Measurements from ENCODE around the gene MAP2K6.
A peak's percentile ranks its signal among the peaks of the same experiment; 100 is the strongest.

The MAP2K6 gene

DNA sequence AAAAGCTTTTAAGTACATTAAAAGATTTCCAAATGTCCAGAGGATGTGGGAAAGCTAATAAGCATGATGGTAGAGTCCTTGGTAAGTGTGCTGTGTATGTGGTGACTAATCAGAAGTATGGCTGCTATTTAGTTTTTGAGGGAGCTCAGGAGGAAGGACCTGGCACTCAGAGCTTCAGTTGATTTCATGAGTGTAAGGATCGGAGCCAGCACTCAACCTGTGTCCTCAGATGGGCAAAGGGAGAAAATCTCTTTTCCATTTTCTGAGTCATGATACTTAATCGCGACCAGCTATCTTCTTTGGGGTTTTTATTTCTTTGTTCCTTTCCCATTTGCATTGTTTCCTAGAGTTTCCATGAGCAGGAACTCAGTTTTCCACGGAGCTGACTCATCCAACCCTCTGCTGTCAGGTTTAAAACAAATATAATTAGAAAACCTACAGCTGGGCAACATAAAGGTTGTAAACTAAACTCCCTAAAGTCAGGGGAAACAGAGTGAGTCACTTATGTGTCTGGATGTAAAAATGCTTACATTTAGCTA, 125.4 kb downstream of the MAP2K6 start:
- DNase-seq, result no peak

DNA sequence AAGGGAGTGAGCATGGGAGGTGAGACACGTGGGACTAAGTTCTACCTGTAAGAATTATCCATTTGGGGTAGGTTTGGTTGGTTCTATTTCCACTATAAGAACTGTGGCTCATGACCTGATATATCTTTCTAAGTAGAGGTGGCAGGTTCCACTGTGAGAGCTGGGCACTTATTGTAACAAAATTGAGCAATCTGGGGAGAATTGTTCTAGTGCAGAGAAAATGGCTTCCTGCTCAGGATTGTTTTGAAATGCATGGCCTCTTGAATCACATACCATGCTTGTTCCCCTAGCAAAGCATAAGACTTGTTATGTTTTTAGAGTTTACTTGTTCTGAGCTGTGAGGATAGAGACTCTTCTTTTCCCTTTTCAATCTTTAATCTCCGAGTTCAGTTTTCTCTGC, 125.9 kb downstream of the MAP2K6 start:
- DNase-seq, result no peak

DNA sequence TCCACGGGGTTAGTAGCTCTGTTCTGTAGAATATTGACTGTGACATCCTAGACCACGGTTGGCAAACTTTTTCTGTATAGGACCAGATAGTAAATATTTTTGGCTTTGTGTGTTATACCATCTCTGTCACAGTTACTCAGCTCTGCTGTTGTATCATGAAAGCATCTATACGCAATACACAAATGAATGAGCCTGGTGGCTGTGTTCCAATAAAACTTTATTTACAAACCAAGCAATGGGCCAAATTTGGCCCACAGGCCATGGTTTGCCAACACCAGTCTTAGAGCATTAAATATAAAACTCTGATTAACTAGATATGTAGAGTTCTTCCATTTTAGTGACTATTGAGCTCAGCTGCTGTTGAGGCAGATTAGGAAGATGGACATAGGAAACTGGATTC, 132.7 kb downstream of the MAP2K6 start:
- DNase-seq, result no peak

DNA sequence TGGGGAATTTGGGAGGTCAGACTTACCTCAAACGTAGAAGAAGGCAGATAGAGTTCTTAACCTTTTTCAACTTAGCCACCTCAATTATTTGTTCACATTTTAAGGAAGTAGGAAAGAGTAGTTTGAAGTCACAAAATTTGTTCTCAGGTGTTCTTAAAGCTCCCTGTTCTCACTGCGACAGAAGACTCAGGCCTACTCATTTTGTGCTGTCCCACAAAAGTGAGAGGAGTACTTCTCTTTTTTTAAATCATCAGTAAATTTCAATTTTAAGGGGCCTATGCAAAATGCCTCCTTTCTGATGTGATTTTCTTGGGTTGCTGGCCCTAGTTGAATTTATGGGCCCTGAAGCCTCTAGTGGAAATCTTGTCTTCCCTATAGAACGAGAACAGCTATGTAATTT, 133.4 kb downstream of the MAP2K6 start:
- DNase-seq, result no peak

DNA sequence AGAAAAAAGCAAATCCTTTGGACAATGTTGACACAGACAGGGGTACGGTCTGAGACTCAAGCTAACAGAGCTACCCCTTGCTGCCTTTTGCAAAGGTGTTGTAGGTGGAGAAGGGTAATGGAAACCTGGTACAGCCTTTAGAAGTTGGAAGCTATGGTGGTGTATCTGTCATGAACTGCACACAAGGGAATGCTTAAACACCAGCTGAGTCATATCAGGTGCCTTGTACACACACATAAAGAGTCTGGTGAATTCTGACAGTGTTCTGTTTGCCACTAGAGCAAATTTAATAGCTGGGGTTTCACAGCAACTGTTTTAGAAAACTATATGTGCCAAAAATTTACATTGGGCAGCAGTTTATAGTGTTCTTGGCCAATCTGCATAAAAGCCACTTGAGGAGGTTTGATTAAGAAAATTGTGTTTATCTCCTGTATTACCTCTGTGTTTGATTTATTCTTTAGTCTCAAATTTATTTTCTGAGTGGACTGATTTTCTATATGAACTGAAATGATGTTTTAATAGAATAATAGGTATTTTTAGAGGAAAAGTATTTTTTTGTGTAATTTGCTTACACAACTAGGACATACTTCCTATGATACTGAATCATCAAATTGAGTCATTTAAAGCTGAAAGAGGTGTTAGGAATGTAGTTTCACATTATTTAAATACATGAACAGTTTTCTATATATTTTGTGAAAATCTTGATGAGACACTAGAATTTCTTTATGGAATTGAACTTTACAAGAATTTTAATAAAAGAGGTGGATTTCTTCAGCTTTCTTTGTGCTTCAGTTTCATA, 136.9 kb downstream of the MAP2K6 start:
- no peak for DNase-seq

DNA sequence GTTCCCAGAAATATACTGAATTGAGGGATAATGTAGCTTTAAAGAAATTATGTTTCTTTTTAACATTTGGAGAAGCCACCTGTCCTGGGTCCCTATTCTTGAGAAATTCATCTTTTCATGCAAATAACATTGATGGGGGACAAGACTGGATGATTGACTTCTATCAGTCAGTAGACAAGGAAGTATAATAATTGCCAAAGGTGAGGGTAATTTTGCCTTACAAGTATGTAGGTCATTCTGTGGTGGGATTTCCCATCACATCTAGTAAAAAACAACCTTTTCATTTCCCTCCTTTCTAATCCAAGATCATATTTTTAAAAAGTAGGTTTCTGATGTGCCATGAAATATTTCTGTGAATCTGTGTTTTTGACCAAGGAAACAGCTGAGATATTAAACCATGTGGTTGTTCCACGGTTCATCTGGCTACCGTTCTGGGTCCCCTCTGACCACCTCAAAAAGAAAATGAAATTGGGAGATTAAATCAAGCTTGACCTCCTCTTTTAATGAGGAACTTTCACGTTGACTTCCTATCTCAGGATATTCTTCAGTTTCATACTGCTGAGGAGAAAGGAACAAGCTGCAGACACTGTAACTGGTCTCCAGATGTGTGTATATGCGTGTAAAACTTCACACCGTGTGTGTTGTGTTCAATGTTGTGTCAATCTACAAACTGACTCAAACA, 138.6 kb downstream of the MAP2K6 start:
- DNase-seq, result no peak

DNA sequence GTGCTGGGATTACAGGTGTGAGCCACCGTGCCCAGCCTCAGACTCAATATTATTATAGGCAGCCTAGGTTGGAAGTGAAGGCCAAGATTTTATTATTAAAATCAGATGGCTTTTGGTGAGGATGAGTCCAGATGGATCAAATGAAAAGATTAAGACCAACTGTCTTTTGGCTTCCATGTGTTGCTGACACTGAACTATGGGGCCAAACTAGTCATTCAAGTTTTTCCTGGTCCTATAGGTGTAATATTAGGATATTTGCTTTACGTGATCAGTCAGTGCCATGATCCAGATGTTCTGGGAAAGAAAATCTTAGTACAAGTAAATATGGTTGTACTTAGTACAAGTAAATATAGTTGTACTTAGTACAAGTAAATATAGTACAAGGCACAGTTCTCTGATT, 140.6 kb downstream of the MAP2K6 start:
- DNase-seq, result no peak

DNA sequence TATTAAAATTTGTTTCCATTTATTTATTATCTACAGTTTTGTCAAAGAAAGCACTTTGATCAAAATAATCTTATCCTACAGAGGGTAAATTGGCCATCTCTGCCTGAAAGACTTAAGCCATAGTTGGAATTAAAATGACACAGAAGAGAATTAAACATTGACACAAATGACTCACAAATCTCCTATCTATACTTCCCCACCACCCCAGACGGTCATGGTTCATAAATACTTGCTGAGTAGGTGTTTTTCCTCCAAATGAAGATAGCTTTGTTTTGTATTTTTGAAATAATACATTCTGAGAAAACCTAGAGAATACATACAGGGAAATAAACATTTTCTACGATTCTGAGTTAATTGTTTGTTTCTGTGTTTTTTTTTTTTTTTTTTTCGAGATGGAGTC, 142.8 kb downstream of the MAP2K6 start:
- DNase-seq, result no peak

DNA sequence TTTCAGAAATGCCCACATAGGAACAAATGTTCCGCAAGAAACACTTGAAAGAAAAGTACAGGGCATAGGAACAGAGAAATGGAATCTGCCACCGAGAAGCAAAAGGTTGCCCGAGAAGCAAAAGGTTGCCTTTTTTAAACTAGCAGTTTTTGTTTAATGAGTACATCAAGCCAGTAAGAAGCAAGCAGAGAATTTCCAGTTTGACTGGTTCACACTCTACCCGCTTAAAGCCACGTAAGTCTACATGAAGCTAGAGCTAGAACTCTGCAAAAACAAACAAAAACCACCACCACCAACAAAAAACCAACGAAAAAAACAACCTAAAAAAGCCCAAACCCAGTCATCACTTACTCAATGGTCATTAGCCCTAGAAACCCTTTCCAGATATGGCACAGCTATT, 144.3 kb downstream of the MAP2K6 start:
- no peak for DNase-seq

DNA sequence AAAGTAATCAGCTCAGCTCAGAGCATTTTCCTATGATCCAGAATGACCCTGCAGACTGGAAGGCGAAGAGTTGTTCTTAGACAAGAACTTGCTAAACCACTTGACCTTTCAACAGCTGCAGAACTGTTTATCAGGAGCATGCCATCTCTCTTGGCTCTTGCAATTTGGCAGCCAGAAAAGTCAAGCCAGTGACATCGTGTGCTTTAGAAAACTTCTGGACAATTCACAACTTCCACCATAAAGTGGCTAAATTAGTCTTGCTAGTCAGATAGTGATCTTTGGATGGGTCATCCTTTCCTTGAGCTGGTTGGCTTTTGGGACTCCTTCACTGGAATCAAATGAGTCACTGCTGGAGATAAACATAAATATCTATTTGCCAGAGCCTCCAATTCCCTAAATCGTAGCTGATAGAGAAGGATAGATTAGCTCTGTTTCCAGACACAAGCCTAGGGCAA, 146.5 kb downstream of the MAP2K6 start:
- no peak for DNase-seq

DNA sequence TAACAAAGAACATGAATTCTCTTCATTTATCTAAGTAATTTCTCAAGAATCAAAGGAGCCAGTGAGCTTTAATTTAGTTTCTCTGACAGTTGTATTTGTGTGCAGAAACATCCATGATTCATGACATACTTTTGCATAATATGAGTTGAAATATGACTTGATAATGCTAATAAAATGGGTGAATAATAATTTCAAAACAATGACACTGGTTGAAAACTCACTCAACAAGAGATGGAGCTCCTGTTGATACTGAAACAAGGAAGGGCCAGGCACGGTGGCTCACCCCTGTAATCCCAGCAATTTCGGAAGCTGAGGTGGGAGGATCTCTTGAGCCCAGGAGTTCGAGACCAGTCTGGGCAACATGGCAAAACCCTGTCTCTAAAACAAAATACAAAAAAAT, 147.0 kb downstream of the MAP2K6 start:
- no peak for DNase-seq

DNA sequence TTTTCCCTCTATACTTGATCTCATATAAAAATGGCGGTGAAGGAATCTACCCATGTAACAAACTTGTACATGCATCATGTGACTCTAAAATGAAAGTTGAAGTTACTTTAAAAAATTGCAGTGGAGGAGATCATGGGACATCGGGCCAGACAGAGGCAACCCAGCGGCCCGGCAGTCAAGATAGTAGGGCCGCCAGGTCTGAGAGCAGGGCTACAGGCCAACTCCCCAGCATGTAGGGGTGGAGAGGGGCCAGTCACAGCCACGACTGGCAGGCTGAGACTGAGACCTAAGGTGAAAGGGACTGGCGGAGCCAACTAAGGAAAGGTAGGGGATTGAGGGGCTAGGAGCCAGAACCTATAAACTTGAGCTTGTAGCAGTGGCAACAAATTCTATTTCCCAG, 150.9 kb downstream of the MAP2K6 start:
- DNase-seq, result no peak

DNA sequence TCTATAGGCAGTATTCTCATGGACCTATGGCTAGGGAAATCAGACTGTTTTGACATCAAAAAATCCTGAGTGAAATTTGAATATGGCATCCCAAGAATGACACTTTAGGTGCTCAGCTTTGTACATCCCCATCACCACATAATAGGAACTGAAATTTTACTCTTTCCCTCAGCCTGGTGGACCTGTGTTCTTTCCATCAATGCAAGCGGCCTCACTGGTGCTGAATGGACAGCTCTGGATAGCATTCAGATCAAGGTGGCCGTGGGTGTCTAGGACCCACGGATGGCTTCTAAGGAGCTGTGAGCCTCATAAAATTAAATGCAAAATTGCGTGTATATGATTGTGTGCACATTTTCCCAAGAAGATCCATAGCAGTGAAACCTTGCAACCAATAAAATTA, 152.6 kb downstream of the MAP2K6 start:
- no peak for DNase-seq

DNA sequence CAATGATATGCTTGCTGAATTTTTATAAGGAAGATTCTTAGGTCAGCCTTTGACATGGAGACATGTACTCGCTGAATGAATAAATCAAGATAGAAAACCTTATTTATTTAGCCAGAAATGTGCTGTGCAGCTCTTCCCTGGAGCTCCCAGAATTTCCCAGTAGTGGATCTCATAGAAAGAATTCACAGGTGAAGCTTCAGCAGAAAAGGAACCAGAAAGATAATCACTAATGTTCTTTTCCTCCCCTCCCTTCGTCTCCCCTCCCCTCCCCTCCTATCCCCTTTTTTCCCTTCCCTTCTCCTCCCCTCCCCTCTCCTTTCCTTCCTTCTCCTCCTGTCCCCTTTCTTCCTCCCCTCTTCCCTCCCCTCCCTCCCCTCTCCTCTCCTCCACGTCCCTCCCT, 158.2 kb downstream of the MAP2K6 start:
- DNase-seq, result no peak

DNA sequence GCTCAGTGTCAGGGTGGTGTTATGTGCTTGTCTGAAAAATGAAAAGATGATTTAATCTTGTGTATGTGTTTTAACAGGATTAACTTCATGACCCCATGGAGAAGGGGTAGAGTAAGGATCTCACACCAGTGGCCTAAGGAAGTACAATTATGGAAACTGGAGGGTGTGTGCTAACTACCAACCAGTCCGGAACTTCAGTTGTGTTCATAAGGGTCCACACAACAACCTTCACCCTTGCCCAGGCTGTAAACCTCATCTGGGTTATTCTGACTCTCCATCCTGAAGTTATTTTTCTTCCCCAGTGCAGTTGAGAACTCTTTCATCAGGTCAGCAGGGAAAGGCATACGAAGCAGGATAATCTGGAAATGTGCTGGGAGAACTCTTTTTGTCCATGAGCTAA, 158.9 kb downstream of the MAP2K6 start:
- no peak for DNase-seq

DNA sequence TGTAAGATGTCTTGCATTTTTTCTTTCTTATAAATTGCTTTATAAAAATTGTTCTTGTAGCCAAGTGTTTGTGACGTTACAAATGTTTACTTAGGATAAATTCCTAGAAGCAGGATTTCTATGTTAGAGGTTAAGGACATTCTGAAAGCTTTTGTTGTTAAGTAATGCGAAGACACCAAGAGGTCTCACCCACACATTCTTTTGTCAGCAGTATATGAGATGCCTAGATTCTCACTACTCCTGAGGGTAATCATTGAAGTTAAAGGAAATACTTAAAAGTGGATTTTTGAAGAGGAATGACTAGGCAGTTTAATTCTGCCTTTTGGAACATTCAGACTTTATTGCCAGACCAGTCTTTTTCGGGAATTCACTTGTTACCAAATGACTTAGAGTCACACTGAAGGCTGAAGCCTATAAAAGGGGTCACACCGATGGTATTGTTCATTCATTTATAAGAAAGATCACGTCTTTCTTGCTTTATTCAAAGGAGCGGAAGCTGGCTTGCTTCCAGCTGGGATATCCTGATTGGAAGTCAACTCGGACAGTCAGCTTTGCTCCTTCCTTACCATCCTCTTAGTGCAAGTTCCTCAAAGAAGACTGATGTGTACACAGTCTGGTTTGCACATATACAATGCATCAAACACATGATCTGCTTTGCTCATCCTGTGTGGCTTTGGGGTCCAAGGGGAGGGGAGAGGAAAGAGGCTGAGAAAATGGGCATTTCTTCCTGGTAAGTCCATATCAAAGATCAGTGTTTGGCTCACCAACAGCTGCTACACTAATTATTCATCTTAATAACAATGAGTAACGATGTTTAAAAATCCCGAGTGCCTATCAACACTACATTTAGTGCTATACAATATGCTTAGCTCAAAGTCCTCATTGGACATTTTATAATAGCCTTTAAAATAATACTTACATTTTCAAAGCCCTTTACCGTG, 160.0 kb downstream of the MAP2K6 start:
- no peak for DNase-seq

DNA sequence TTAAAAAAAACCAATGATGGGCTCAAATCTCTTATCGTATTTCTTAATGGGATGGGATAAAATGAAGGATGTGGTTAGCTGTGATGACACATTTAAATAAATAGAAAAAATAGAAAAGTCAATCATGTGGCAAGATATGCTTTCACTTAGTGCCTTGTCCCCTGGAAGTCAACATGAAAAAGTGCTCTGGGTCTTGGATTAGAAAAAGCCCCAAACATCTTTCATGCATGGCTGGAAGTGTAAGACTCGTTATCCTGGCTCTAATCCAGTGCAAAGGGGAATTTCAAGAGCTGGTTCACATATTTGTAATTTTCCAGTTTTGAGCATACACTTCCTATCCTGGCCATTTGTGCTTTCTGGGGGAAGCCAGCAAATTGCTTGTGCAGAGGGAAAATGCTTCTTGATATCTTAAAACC, 160.9 kb downstream of the MAP2K6 start:
- DNase-seq, result no peak

DNA sequence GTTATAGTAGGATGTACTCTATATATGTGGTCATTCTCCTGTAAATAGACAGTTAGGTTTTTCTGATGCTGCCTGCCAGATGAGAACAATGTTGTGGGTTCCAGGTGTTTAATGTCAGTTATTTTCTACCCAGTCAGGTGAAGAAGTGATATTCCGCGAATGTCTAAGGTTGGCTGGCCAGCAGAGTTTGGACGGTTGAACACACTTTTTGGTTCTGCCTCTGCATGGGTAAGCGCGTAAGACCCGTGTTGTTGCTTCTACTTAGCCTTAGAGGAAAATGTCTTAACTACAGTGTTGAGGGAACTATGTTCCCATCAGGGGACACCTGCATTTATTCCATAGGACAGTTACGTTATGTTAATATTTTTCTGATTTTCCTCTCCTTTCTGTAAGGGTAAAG, 162.6 kb downstream of the MAP2K6 start:
- DNase-seq, result no peak

DNA sequence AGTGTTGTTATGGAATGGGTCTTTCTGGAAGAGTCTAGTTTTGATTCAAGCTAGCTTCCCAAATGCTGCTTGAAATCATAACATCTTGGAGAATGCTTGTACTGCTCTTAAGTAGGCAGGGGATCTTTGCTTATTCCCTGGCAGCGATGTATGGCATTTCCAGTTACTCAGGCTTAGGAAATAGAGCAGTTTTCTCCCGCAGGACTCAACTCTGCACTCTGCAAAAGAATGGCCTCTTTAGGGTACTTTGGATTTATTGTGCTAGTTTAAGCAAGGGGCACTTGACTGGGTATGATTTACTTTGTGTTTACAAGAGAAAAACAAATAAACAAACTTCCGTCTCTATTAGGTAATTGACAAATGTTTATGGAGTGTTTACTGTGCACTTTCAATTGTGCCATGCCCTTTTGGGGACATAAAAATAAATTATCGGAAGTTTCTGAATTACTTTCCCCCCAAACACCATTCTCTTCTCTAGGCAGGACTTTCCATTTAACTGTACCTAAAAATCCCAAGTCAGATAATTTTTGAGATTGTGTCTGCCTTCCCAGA, 164.0 kb downstream of the MAP2K6 start:
- no peak for DNase-seq

DNA sequence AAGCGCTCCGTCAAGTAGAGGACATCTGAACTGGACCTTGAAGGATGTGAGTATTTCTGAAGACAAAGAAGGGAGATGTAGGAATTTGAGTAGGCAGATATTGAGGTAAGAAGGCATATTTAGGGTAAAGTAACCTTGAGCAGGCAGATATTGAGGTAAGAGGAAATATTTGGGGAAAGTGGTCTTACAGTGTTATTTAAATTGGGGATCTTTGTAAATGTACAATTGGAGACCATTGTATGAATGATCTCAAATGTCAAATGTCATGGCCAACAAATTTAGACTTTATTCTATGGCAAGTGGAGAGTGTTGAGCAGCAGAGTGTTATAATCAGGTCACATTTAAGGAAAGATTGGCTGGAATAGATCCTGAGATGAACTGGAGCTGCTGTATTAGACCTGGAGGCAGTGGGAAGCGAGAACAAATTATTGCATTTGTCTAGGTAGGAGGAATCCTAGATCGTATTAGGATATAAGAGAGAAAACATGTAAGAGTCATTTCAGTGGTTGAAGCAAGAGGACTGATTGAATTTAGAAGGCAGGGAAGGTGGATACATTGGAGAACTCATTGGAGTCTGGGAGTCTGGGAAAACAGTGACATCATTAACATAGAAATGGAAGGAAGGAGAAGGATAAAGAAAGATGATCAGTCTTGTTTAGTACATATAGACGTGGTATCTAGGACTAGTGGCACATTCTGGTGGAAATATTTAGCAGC, 165.6 kb downstream of the MAP2K6 start:
- DNase-seq, result no peak

DNA sequence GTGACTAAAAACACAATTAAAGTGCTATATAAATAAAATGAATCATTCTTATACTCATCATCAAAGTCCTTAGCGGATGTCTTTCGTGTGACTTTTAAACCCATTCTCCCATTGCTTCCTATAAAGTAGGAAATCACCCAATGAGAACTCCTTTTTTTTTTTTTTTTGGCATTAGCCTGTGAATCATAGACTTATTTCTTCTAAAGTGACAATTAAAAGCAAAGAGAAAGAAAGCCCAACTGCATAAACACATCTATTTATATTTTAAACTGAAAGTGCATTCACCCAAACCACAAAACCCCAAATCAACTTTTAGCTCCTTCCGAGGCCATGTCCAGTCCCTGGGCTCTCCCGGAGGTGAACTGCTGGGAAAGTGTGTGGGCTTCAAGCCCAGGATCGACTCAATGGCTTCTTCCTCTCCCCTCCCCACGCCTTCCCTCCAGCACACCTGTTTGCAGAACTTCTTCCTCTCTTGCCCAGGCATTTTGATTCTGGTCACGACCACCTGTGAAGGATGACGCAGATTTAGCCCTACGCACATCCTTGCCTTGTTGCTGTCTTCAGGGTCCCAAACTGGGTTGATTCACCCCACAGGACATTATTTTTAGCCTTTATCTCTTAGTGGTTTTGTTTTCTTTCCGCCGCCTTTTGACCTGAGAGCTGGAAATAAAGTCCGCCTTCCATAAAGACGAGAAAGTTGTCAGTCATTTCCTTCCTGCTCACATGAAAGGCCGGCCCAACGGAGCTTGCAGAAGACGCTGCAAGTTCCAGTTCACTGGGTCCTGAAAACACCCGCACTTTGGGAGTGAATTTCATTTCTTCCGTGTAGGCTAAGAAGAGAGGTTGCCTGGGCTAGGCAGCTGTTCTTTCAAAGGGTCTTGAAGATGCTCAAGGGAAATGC, 166.8 kb downstream of the MAP2K6 start:
- DNase-seq, result peak; percentile 5
